Duodenal mucosa (tissue), 2 donors: Measurements from ENCODE around the gene RILPL1.
A peak's percentile ranks its signal among the peaks of the same experiment; 100 is the strongest.
"Not testable (repeated sequence)": the region's sequence is repeated elsewhere in the genome, so short reads cannot be mapped to it uniquely, and the experiment has no call there.

Experiments used
- H3K27ac ChIP-seq: one replicate; pipeline ENCODE4 v1.7.0; 2013; ENCODE audit warnings: low read depth, low read length
- H3K27me3 ChIP-seq, 2 donors: one replicate each; pipeline ENCODE4 v1.7.0; 2013; ENCODE audit warnings: low read length in 2 of 2, control low read depth in 1 of 2; ENCODE audit not compliant: insufficient read depth in 2 of 2, control insufficient read depth in 1 of 2
- H3K36me3 ChIP-seq, 2 donors: one replicate each; pipeline ENCODE4 v1.7.0; 2013; ENCODE audit warnings: low read length in 2 of 2, control low read depth in 1 of 2; ENCODE audit not compliant: insufficient read depth in 2 of 2, control insufficient read depth in 1 of 2
- H3K4me1 ChIP-seq, 2 donors: one replicate each; pipeline ENCODE4 v1.7.0; 2013; ENCODE audit warnings: low read length in 2 of 2, control low read depth in 1 of 2; ENCODE audit not compliant: insufficient read depth in 2 of 2, control insufficient read depth in 1 of 2
- H3K4me3 ChIP-seq, 2 donors: one replicate each; pipeline ENCODE4 v1.7.0; 2013; ENCODE audit warnings: low read length in 2 of 2, low read depth in 1 of 2
- H3K9ac ChIP-seq, 2 donors: one replicate each; pipeline ENCODE4 v1.7.0; 2013; ENCODE audit warnings: low read length in 2 of 2, low read depth in 1 of 2
- H3K9me3 ChIP-seq, 2 donors: one replicate each; pipeline ENCODE4 v1.7.0; 2013; ENCODE audit warnings: low read length in 2 of 2, control low read depth in 1 of 2; ENCODE audit not compliant: control insufficient read depth in 1 of 2

Gene RILPL1

GRCh38 chr12:123533672-123534643 is at the start of gene RILPL1:
Gene RILPL1 (minus strand): TSS chr12:123533719. CDS start chr12:123533482, 237 bp downstream.
- Histone ChIP-seq H3K27ac (peak within 1 kb of the TSS; percentile 42), H3K4me3 (peak within 1 kb of the TSS; percentile 64 to 86), H3K36me3 (no peaks in the 10 kb centered on the region), H3K9me3 (no peaks in the 10 kb centered on the region), H3K9ac (peak within 1 kb of the TSS; percentile 32 to 72), H3K27me3 (no peaks in the 10 kb centered on the region), H3K4me1 (peaks cover 6 to 27% of the 10 kb centered on the region in 2 donors)

GRCh38 chr12:123580772-123581171 is 47.3 kb upstream of the RILPL1 start:
- no peak overlapping the region for H3K9ac ChIP-seq
- peaks cover 7 to 22% of the 10 kb centered on the region in 2 donors for H3K4me1 ChIP-seq
- H3K27ac ChIP-seq: no peak overlapping the region
- no peaks in the 10 kb centered on the region for H3K27me3 ChIP-seq
- no peaks in the 10 kb centered on the region for H3K9me3 ChIP-seq
- H3K4me3 ChIP-seq: no peak overlapping the region
- H3K36me3 ChIP-seq: no peaks in the 10 kb centered on the region

- H3K4me3 ChIP-seq, H3K9ac ChIP-seq, H3K27me3 ChIP-seq, H3K9me3 ChIP-seq, H3K36me3 ChIP-seq, H3K27ac ChIP-seq: not testable (repeated sequence)
- H3K4me1 ChIP-seq: peaks cover 0 to 13% of the 10 kb centered on the region in 2 donors
These were observed 45.3 kb upstream of the RILPL1 start for GRCh38 chr12:123578829-123579228.

- peaks cover 0 to 11% of the 10 kb centered on the region in 2 donors for H3K4me1 ChIP-seq
- no peak overlapping the region for H3K9ac ChIP-seq
- H3K36me3 ChIP-seq: no peaks in the 10 kb centered on the region
- no peak overlapping the region for H3K4me3 ChIP-seq
- no peaks in the 10 kb centered on the region for H3K9me3 ChIP-seq
- no peak overlapping the region for H3K27ac ChIP-seq
- H3K27me3 ChIP-seq: no peaks in the 10 kb centered on the region
These were observed 44.7 kb upstream of the RILPL1 start for GRCh38 chr12:123578243-123578642.

- H3K27me3 ChIP-seq: no peaks in the 10 kb centered on the region
- H3K9me3 ChIP-seq: no peaks in the 10 kb centered on the region
- no peaks in the 10 kb centered on the region for H3K4me1 ChIP-seq
- H3K9ac ChIP-seq: no peak overlapping the region
- no peak overlapping the region for H3K4me3 ChIP-seq
- no peaks in the 10 kb centered on the region for H3K36me3 ChIP-seq
- no peak overlapping the region for H3K27ac ChIP-seq
These were observed 43.1 kb upstream of the RILPL1 start for GRCh38 chr12:123576611-123577010.

GRCh38 chr12:123573870-123574269 is 40.4 kb upstream of the RILPL1 start:
- Histone ChIP-seq H3K4me1 (no peaks in the 10 kb centered on the region), H3K36me3 (no peaks in the 10 kb centered on the region), H3K9me3 (no peaks in the 10 kb centered on the region), H3K27ac (no peak overlapping the region), H3K4me3 (no peak overlapping the region), H3K9ac (no peak overlapping the region), H3K27me3 (no peaks in the 10 kb centered on the region)

- Histone ChIP-seq H3K9me3 (no peaks in the 10 kb centered on the region), H3K4me3 (no peak overlapping the region), H3K27me3 (no peaks in the 10 kb centered on the region), H3K9ac (no peak overlapping the region), H3K4me1 (no peaks in the 10 kb centered on the region), H3K36me3 (no peaks in the 10 kb centered on the region), H3K27ac (no peak overlapping the region)
These were observed 38.9 kb upstream of the RILPL1 start for GRCh38 chr12:123572391-123572790.

- H3K9me3 ChIP-seq: no peaks in the 10 kb centered on the region
- no peak overlapping the region for H3K9ac ChIP-seq
- H3K27ac ChIP-seq: no peak overlapping the region
- H3K36me3 ChIP-seq: no peaks in the 10 kb centered on the region
- H3K27me3 ChIP-seq: no peaks in the 10 kb centered on the region
- H3K4me3 ChIP-seq: no peak overlapping the region
- no peaks in the 10 kb centered on the region for H3K4me1 ChIP-seq
These were observed 37.9 kb upstream of the RILPL1 start for GRCh38 chr12:123571343-123571813.

GRCh38 chr12:123559468-123559867 is 25.9 kb upstream of the RILPL1 start:
- no peak overlapping the region for H3K4me3 ChIP-seq
- H3K36me3 ChIP-seq: no peaks in the 10 kb centered on the region
- H3K9me3 ChIP-seq: no peaks in the 10 kb centered on the region
- H3K27ac ChIP-seq: no peak overlapping the region
- no peaks in the 10 kb centered on the region for H3K4me1 ChIP-seq
- H3K27me3 ChIP-seq: no peaks in the 10 kb centered on the region
- no peak overlapping the region for H3K9ac ChIP-seq

- H3K36me3 ChIP-seq, H3K9ac ChIP-seq, H3K27ac ChIP-seq, H3K27me3 ChIP-seq, H3K9me3 ChIP-seq, H3K4me3 ChIP-seq, H3K4me1 ChIP-seq: not testable (repeated sequence)
These were observed 25.0 kb upstream of the RILPL1 start for GRCh38 chr12:123558487-123558886.
